Right hindlimb (tissue), 1 donor: ENCODE measurements around the gene TCL1A.
"Not testable (repeated sequence)": the region's sequence is repeated elsewhere in the genome, so short reads cannot be mapped to it uniquely, and the experiment has no call there.

ENCODE experiments used
- DNase-seq: peaks from one replicate; pipeline ENCODE4 v3.0.0-alpha.2; 2018

TCL1A gene, protein sequence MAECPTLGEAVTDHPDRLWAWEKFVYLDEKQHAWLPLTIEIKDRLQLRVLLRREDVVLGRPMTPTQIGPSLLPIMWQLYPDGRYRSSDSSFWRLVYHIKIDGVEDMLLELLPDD

GRCh38 chr14:95713596-95714371, at the start of gene TCL1A:
Gene TCL1A, minus strand, starts transcription at chr14:95714125. Its CDS starts 59 bp downstream, at chr14:95714066.
- no peak for DNase-seq

GRCh38 chr14:95763032-95763431, 49.1 kb upstream of the TCL1A start:
- DNase-seq, result not testable (repeated sequence)

DNA sequence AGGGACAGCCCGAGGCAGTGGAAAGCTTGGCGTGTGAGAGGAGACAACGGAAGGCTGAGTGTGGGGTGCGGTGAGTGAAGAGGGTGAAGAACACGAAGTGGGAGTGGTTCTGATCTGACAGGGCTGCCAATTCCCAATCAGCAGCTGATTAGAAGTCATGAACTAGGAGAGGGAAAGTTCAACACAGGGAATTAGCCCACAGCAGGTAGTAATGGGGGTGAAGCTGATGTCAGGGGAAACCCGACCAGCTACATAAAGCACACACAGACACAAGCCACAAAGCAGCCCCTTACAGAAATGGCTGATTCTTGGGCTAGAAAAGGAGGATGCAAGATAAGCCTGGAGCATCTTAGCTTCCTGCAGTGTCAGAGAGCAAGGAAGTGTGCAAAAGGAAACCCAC, 47.5 kb upstream of the TCL1A start:
- no peak for DNase-seq

GRCh38 chr14:95760596-95760995, 46.7 kb upstream of the TCL1A start:
- DNase-seq, result no peak

DNA sequence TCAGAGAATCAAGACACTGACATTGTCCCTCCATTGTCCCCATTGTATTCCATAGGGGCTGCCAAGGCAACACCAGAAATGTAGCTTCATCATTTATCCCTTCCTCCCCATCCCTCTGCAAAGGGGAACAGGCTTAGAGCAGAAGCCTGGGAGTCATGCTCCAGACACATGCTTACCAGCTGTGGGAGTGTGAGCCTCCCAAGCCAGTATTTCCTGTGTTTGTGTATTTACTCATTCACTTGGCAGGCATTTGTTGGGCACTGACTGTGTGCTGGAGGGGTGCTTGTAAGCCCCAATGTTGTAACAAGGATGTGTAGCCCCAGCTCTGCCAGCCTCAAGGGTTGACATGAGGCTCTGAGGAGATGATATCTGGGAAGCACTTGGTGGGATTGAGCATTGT, 46.0 kb upstream of the TCL1A start:
- no peak for DNase-seq

- no peak for DNase-seq
Observed at GRCh38 chr14:95758331-95758730, 44.4 kb upstream of the TCL1A start.

- no peak for DNase-seq
Observed at GRCh38 chr14:95756751-95757150, 42.8 kb upstream of the TCL1A start.

GRCh38 chr14:95756127-95756526, 42.2 kb upstream of the TCL1A start:
- no peak for DNase-seq

DNA sequence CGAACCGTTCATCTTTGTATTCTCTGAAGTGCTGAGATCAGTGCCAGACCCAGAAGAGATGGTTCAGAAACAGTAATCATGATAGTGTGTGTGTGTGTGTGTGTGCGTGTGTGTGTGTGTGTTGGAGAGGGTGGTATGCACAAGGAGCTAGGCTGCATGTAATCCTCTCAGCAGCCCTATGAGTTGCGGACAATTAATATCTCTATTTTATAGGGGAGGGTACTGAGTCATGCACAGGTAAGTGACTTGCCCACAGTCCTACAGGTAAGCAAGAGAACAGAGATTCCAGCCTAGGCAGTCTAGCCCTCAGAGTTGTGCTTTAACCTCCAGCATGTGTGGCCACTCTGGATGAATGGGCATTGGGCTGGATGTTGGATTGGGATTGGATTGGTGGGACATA, 27.9 kb upstream of the TCL1A start:
- DNase-seq, result no peak

DNA sequence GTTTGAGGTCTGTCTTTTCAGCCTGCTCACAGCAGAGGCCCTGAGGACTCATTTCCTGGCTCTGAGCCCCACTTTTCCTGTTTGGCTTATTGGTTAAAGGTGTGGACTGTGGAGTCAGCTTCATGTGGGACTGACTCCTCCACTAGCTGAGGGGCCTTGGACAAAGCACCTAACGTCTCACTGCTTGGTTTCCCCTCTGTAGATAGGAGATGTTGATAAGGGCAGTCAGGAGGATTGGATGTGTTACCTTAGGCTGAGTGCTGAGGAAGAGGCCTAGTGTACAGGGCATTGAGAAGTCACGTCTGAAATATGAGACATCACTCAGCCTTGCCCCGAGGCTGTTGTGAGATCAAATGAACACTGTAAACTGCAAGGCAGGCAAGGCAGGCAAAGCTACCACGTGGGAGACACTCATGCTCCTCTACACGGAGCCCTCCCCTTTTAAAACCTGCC, 27.1 kb upstream of the TCL1A start:
- no peak for DNase-seq

DNA sequence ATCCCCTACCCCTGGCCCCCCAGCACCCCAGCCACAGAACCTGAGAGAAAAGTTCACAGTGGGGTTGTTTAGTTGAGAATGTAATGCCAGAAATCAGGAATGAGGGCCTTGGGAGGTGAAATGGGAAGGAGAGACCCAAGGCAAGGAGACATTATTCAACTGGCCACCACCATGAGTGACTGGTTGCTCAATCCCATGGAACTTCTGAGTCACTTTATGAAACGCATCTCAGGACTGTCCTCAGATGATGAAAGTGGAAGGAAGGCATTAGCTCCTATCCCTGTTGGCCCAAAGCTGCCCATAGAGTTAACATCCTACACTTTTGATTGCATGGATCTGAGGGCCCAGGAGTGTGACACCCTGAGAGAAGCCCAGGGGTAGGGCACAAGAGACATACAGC, 25.4 kb upstream of the TCL1A start:
- no peak for DNase-seq

- no peak for DNase-seq
Observed at GRCh38 chr14:95733212-95733611, 19.3 kb upstream of the TCL1A start.

DNA sequence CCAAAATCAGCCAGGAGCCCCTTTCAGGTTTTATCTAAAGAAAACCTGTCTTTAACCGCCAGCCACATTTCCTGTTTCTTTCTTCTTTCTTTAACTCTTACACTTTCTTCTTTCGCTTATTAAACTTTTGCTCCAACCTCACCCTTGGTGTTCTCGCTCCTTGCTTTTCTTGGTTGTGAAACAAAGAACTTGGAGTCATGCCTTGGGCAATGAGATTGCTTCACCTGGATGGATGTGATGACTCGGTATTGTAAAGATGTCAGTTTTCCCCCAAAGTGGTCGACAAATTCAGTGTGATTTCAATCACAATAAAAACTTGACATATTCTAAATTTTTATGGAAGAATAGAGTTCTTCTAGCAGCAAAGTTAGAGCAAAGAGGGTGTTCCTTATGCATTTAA, 16.2 kb upstream of the TCL1A start:
- no peak for DNase-seq

- not testable (repeated sequence) for DNase-seq
Observed at GRCh38 chr14:95729402-95730028, 15.6 kb upstream of the TCL1A start.

DNA sequence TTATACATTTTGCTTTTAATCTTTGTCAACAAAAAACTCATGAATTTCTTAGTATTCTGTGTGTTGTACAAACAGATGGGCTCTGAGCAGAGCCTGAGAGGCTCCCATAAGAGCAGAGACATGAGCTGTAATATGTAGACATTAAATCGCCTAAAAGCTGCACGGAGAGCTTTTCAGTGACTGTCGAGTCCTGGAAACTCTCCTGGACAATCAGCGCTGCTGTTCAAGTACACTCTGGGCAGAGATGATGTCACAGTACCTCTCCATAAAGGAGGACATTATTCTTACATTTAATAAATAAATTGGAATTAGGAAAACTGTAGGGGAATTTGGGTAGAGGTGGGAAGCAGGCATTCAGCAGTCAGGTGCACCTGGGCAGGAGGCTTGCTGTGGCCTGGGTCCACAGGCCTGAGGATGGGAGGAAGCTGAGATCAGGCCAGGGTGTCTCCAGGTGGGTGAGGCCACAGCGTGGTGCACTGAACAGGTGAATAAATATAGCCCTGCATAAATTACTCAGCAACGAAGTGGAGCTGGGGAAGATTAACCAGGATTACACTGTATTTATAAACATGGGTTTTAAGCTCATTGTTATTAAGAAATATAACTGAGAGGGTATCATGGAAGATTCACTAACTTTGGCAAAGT, 13.3 kb upstream of the TCL1A start:
- DNase-seq, result no peak

DNA sequence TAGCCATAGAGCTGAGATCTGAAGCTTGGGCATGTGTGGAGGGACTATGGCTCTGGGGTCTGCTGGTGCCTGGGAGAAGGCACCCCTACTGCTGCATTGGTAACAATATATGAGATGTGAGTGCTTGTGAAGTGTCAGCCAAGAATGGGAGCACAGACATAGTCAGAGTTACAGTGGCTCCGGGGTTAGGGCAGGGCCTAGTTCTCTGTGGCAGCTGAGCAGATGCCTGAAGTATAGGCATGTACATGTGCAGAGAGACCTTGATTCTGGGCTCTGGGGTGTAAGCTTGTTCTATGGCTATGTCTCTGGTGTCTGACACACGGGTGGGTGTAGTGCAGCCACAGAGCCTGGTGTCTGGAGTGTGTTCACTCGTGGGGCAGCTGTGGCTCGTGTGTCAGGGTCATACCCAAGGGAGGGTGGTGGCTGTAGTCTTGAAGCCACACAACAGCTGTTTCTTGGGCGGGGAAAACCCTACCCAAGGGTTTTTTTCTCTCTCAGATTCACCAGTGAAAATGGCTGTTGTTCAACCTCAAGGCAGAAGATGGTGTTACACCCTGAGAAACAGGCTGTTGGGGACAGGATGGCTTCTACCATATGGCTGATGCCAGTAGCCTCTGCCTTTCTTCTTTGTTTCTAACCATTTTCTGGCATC, 11.9 kb upstream of the TCL1A start:
- DNase-seq, result no peak

DNA sequence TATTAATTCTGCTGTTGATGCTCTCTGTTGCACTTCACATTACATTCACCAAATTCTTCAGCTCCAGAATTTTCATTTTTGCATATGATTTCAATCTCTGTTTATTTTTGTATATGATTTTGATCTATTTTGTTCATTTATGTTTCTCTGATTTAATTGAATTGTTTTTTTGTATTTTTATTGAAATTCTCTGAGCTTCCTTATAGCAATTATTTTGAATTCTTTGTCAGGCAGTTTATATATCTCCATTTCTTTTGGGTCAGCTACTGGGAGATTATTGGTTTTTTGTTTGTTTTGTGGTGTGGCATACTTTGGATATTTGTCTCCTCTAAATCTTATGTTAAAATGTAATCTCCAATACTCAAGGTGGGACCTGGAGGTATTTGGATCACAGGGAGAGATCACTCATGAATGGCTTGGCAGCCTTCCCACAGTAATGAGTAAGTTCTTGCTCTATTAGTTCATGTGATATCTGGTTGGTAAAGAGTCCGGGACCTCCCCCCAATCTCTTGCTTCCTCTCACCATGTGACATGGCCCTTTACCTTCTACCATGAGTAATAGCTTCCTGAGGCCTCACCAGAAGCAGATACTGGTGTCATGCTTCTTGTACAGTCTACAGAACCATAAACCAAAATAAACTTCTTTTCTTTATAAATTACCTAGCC, 8.7 kb upstream of the TCL1A start:
- no peak for DNase-seq

GRCh38 chr14:95712398-95712797, 1.5 kb downstream of the TCL1A start:
- DNase-seq, result no peak

GRCh38 chr14:95711476-95712176, 2.3 kb downstream of the TCL1A start:
- DNase-seq, result no peak

DNA sequence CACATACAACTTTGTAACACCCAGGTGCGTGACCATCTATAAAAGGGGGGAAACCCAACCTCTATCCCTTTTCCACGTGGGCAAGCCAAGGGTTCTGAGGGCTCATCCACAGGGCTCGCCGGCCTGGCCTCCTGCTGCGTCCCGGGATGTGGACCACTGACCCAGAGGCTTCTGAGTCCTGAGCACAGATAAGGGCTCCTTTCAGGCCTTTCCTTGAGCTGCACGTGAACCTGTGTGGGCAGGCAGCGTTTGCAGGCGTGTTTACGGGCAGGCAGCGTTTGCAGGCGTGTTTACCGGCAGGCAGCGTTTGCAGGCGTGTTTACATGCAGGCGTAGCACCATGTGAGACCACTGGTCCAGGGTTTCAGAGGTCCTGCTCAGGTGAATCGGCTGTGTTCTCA, 3.8 kb downstream of the TCL1A start:
- DNase-seq, result no peak

GRCh38 chr14:95707327-95707726, 6.6 kb downstream of the TCL1A start:
- no peak for DNase-seq

GRCh38 chr14:95705518-95705917, 8.4 kb downstream of the TCL1A start:
- DNase-seq, result no peak
